CD4-positive, alpha-beta T cell treated with Interleukin-17A for 4 hours (primary cell): Measurements from ENCODE around the gene TDRD6.
"Not testable (repeated sequence)": the region's sequence is repeated elsewhere in the genome, so short reads cannot be mapped to it uniquely, and the experiment has no call there.

Experiments
- DNase-seq: peaks from one replicate; pipeline ENCODE4 v3.0.0-alpha.2; 2020; ENCODE audit warnings: mixed read lengths

TDRD6 gene

DNA sequence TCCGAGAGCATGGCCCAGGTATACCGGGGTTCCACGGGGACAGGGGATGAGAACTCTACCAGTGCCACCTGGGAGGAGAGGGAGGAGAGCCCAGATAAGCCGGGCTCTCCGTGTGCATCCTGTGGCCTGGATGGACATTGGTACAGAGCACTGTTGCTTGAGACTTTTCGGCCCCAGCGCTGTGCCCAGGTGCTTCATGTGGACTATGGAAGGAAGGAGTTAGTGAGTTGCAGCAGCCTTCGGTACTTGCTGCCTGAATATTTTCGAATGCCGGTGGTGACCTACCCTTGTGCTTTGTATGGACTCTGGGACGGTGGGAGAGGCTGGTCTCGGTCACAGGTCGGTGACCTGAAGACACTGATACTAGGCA, 1.3 kb downstream of the TDRD6 start:
- no peak for DNase-seq

DNA sequence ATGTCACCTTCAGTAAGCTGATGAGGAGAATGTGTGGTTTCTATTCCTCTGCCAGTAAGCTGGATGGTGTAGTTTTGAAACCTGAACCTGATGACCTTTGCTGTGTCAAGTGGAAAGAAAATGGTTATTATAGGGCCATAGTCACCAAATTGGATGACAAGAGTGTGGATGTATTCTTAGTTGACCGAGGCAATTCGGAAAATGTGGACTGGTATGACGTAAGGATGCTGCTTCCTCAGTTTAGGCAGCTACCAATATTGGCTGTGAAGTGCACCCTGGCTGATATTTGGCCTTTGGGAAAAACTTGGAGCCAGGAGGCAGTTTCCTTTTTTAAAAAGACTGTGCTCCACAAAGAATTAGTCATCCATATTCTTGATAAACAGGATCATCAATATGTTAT, 2.0 kb downstream of the TDRD6 start:
- no peak for DNase-seq

DNA sequence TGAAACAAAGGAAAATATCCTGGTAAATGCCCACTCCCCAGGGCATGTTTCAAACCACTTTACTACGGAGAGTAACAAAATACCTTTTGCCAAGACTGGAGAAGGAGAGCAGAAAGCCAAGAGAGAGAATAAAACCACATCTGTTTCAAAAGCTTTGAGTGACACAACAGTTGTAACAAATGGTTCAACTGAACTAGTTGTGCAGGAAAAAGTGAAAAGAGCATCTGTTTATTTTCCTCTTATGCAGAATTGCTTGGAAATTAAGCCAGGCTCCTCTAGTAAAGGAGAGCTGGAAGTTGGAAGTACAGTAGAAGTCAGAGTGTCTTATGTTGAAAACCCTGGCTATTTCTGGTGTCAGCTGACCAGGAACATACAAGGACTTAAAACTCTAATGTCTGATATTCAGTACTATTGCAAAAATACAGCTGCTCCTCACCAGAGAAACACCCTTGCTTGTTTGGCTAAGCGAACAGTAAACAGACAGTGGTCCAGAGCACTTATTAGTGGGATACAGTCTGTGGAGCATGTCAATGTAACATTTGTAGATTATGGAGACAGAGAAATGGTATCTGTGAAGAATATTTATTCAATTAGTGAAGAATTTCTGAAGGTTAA, 2.6 kb downstream of the TDRD6 start:
- DNase-seq: no peak

DNA sequence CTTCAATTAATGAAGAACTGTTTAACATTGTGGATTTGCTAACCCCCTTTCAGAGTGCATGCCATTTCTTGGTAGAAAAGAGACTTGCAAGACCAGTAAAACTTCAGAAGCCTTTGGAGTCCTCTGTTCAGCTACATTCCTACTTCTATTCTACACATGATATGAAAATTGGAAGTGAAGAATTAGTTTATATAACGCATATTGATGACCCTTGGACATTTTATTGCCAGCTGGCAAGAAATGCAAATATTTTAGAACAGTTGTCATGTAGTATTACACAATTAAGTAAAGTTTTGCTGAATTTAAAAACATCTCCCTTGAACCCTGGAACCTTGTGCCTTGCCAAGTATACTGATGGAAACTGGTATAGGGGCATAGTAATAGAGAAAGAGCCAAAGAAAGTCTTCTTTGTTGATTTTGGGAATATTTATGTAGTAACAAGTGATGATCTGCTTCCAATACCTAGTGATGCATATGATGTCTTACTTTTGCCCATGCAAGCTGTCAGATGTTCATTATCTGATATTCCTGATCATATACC, 3.3 kb downstream of the TDRD6 start:
- no peak for DNase-seq

DNA sequence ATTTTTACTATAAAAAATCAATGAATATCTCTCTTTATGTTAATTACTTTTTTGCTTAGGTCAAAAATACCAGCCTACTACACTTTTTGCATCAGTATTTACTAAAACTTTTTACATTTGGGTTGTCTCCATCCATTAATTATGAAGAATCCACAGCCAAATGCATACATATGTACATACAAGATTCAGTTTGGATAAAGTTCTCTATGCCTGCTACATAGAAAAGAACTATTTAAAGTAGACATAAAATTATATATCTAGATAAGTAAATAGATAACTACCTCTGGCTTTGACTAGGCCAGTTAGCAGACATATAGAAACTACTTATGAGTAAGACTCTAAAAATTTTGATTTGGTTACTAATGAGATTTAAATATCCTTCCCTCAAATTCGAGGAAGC, 12.3 kb downstream of the TDRD6 start:
- no peak for DNase-seq

DNA sequence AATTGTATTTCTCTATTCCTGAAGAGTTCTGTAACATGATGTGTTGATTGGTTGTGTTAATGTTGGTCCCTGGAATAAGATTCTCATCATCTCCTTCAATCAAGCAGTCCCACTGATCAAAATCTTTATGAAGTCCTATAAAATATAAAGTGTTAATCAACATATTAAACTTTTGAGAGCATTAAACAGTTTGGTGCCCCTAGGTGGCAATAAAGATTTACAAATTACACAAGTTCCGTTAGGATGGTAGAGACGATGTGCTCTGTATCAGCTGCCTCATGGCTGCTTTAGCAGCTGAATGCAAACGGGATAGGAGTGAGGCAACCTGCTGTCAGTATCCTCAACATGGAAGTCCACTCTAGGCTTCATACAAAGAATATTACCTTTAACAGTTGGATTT, 16.9 kb downstream of the TDRD6 start:
- DNase-seq: no peak

DNA sequence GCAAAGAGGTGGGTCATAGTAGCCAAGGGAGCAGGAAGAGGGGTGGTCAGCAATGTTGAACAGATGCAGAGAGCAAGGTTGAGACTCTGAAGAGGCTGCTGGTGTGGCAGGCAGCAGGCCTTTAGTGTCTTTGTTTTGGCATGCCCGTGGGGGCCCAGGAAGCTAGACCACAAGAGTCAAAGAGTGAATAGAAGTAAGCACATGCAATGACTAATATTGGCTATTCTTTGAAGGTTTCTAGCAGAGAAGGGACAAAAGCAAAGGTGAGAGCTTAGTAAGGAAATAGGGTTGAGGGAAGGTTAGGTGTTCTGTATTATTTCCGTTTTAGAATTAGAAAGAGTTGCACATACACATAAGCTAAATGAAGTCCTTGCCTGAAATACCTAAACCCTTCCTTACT, 18.8 kb downstream of the TDRD6 start:
- no peak for DNase-seq

DNA sequence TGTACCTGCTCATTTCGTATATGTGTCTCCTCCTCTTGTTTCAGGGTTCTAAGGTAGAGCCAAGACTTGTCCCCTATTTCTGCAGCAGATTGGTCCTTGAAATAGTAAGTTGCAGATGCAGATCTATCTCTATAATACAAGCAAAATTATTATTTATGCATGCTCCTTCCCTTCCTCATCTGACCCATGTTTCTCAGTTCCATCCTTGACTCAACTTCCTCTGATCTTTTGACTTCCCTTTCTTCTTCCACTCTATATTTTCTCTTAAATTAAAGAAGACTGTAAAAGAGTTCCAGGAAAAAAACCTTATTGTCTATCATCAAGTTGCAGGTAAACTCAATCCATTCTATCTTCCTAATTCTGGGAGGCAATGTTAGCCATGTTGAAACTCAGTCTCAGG, 23.8 kb downstream of the TDRD6 start:
- no peak for DNase-seq

DNA sequence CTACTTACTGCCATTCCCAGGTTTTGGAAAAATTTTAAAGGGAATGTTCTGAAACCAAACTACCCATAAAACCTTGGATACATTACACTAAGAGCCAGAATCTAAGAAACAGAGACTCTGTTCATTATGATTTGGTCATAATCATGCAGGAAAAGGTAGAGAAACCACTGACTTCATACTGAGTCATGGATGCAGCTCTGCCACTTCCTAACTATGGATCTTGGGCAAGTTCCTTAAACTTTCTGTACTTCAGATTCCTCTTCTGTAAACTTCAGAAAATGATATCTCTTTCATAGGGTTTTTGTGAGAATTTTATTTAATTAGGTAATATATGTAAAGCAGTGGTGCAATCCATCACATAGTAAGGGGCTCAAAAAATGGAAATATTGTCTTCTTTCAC, 27.5 kb downstream of the TDRD6 start:
- no peak for DNase-seq

DNA sequence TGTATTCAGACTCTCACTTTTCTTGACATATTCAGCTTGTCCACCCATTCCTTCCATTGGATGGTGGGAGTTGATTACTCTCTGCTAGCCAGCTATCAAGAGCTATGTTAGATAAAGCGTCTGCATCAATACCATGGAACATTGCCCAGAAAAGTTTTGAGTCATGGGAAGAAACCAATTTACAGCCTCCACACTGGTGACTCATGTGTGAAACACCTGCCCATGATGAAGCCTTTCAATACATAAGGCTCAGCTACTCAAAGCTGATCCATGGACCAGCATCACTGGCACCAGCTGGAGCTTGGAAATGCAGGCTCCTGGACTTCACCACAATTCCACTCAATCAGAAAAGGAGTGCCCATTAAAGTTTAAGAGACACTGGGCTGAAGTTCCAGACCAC, 31.4 kb downstream of the TDRD6 start:
- DNase-seq: no peak

DNA sequence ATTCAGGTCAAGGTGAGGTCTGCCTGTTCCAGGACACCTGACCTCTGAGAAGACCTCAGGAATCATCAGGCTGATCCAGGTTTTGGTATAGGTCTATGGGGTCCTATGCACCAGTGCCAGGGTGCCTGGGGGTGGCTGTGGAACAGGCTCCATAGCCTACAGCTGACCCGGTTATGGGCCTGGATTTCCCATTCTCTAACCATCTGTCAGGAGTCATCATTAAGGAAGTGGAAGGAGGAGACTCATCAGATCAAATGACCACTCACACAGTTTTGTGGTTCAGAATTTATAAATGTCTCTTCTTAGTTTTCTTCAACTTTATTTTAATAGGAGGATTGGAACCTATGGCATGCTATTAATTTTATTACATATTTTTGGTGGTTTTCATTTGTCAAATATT, 32.7 kb downstream of the TDRD6 start:
- no peak for DNase-seq

DNA sequence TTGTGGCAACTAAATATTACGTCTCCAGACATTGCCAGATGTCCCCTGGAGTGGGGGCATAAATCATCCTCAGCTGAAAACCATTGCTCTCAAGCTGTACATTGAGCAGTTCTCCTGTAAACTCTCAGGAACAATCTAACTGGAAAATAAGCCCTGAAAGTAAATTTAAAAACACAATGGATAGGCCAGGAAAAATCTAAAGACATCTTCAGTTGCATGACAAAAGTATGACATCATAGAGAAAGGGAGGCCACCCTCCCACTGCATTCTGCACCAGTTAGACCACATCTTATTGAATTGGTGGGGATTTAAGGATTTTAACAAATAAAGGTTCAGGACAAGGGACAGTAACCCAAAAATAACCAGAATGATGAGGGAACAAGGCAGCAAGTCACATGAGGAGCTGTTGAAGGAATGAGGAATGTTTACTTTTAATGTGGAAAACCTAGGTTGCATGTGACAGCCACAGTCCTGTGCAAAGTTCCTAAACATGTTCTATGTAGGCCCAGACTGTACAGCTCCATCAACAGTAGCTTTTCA, 42.2 kb downstream of the TDRD6 start:
- no peak for DNase-seq

DNA sequence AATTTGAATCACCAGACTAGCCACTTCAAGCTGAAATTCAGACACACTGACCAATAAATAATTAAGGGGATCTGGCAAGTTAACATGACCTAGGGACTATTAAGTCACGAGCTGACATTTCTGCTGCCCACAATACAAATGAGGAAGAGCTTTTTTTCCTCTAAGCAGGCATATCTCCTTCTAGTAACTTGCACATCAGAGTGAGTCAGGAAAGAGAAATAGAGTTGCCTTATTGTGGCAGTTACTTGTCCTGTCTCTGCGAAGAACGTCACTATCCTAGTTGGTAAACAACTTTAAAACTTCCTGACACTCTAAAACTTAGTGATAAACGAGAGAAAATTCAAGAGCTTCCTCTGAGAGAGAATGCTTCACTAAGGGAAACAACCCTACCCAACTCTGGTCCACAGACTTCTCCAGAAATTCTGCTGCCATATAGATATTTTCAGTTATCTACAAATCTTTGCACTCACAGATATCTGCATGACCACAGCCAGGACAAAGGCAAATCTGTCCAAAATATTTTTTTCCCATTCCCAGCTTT, 43.3 kb downstream of the TDRD6 start:
- no peak for DNase-seq

DNA sequence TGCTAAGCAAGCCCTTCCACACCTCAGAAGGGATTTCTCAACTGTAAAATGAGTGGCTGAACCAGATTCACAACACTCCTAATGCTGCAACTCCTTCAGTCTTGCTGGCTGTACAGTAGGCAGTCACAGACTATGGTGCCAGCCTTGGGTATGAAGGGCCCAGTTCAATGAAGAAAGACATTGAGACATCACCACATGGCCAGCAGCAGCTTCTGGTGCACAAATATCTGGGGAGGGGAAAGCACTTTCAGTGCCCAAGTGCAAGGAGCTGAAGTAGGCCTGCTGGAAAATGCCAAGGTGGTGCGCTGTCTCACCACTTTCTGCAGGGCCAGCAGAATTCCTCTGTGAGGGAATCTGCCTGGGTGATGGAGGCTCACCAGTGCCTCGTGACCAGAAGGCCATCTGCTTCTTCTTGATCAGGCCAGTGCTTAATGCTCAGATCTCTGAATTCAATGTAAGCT, 45.7 kb downstream of the TDRD6 start:
- no peak for DNase-seq

DNA sequence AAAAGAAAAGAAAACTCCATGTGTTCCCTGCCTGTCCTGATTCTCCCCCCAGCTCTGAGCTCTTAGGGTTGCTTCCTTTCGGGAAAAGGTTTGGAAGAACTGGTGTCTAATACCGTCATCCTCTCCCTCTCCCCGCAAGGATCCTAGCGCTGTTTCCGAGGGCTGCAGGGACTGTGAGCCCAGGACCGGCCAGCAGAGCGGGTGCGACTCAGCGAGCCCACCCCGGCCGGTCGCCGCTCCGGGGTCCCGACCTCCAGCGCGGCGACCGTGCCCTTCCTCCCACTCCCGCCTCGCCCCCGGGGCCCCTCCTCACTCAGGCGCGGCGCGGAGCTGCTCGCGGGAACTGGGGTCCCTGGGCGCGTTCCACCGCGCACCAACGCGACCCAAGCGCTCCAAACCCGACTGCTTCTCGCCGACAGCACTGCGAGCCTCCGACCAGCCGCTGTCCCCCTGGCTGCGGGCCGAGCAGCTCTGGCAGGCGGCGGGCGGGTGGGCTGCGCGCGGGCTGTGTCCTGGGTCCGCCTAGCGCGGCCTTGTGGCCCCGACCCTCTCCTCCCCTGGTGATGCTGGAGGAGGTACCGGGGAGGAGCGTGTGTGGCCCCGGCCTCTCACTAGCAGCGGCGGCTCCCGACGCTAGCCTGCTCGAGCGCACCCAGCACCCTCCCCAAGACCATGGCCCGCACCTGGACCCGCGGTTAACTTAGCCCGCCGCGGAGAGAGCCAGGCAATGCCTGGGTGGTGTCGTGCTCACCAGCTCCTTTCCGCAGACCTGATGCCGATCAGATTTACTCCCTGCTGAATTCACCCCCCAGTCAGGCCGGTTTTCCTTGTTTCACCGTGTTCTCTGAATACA, 47.4 kb downstream of the TDRD6 start, which contains the start of gene PLA2G7:
PLA2G7 (minus strand) TSS at position 509 of the 853 bp plus-strand sequence. CDS start 12,484 bp downstream, outside the sequence.
- DNase-seq: no peak

DNA sequence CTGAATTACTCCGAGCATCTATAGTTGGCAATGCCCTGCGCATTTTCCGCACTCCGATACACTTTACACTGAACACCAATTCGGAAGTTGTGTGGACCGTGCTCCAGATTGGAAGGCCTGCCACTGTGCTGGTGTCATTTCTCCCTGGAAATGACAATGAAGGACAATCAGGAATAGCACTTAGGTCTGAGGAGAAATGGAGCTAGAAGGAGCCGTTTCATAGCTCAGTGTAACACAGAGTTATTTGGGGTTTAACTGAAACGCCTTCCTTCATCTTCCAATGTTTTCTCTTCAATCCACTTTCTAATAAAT, 48.0 kb downstream of the TDRD6 start:
- no peak for DNase-seq

DNA sequence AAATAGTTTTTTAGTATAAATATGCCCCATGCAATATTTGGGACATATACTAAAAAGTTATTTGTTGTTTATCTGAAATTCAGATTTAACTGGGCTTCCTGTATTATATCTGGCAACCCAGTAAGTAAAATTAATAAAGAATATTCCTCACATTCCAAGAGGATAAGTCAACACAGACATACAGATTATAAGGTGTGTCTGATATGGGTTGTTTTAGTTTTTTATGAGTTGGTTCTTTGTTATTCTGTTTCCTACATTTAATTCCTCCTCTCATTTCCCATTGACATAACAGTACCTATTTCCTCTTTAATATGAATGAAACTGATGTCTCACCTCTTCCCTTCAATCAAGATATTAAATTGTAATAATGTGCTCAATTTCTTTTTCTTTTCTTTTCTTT, 49.2 kb downstream of the TDRD6 start:
- DNase-seq: no peak

DNA sequence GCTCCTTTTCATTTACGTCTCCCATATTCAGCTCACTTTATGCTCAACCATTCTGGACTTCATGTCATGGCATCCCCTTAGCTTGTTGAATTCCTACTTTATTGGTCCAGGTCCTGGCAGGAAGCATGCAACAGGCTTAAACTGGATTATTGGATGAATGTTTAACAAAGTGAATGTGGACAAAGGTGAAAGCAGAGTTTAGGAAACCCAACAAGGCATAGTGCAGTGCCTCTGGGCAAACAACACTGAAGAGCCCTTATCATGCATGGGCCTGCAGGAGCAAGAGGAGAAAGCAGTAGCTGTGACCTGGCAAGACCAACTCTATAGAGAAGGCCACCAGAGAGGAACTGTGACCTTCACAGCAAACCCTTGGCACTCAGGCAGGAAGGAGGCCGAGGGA, 53.8 kb downstream of the TDRD6 start:
- DNase-seq: no peak

DNA sequence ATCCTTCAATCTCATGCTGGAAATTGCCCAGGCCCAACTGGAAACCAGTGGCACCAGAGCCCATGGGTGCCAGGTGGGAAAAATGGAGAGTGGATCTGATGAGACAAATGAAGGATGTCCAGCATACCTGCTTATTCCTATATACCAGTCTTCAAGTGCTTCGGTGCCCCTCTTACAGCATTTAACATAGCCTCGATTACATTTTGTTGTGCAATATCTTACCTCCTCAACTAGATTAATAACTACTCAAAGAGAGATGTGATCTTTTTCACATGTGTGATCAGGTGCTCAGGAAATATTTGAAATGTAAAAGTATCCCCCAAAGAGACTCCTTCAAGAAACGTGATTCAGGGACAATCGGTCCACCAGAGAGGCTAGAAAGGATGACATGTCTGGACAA, 54.2 kb downstream of the TDRD6 start:
- no peak for DNase-seq

DNA sequence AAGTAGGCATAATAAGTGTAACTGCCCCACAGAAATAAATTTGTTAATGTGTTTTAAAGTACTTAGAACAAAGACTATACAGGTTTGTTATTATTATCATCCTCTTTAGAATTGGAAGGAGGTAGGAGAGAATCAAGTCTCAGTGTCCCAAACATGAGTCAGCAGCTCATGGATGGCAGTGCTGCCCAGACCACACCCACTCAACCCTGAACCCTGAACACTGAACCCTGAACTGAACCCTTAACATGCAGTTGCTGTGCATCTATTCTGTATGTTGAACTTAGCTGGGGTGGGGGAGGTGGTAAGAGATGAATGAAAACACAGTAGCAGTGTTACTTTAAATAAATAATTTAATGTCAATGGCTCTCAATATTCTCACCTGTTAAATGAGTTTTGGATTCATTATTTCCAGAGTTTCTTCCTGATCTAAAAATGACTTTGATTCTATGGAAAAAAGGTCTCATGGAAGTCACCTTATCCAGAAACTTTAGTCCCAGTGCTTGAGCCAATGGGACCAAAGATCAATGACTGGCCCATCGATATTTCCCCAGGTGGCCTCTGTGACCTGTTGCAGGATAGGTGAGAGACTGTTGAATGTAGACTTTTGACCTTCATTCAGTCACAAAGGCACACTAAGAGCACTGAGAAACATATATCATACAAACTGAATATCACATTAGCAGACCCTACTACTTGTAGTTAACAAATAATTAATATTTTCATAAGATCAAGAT, 55.9 kb downstream of the TDRD6 start:
- no peak for DNase-seq

DNA sequence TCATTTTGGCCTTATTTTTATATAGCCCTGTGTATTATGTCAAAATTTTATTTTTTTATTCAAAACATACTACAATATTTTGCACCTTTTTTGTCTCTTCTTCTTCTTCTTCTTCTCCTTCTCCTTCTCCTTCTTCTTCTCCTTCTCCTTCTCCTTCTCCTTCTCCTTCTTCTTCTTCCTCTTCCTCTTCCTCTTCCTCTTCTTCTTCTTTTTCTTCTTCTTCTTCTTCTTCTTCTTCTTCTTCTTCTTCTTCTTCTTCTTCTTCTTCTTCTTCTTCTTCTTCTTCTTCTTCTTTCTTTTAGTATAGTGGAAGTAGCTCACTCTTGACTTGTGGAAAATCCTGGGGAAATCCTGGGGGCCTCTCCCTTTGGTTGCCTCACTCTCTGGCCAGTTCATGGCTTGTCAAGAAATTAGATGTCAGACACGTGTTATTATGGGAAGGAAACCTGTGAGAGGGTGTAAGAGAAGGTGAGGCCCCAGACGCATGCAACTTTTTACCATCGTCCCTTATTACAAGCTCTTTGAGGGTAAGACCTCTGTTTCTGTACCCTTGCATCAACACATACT, 56.6 kb downstream of the TDRD6 start:
- not testable (repeated sequence) for DNase-seq

DNA sequence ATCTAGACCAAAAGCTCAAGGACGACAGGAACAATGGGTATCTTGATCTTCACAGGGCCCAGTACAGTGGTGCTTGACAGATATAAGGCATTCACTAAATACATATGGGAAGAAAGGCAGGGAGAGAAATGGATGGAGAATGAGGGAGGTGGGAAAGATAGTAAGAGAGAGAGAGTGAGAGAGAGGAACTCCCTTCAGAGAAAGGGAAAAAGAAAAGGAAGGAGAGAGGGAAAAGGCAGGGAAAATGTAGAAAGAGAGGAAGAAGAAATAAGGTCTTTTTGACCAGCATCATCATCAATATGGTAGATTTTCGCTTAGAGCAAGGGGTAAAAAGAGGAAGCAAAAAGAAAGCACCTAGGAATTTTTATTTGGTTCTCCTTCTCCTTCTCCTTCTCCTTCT, 58.3 kb downstream of the TDRD6 start:
- no peak for DNase-seq

DNA sequence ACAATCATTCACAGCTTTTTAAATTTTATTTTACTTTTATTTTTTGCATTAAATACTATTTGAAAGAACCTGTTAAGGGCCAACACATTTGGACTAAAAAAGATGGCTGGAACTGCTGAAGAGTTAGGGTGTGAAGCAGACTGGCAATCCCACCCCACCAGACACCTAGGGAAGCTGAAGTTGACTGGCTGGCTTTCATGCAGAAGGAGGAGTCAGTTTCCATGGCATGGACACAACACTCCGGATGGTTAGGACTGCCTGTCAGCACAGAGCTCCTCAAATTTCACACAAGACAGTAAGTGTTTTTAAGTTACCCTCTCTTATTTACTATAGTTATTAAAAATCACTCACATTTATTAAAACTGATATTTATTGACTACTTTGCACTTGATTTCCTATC, 59.0 kb downstream of the TDRD6 start, which contains the start of gene ANKRD66:
ANKRD66 (plus strand) TSS at position 238 of the 400 bp plus-strand sequence. CDS start 5,016 bp downstream, outside the sequence.
- DNase-seq: no peak
